GM20431 (cell line): ENCODE measurements around the gene CGNL1.

Source experiments
- in situ Hi-C: fragments of 300-500 bp; cut with MseI, MboI; formaldehyde crosslinking; loops from one replicate; pipeline ENCODE4 v1.15.0; 2020; ENCODE audit warnings: low sequenced_read_pairs; ENCODE audit not compliant: unreplicated experiment

CGNL1 gene

DNA sequence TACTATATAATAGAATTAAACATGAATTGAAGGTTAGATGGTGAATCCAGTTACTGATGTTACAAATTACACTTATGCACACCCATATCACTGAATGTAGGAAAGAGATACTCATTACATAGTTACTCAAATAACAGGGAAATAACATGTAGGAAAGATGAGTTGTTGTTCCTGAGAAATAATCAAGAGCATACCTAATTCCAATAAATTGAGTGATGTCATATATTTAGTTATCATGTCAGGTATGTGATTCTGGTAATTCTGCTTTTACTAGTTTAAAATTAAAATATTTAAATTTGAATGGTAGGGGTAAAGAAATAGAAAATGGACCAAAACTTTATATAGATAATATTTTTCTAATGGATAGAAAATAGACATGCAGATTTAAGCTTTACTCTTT lies 112.8 kb downstream of the CGNL1 start:
- in situ Hi-C loops = no loop called here

DNA sequence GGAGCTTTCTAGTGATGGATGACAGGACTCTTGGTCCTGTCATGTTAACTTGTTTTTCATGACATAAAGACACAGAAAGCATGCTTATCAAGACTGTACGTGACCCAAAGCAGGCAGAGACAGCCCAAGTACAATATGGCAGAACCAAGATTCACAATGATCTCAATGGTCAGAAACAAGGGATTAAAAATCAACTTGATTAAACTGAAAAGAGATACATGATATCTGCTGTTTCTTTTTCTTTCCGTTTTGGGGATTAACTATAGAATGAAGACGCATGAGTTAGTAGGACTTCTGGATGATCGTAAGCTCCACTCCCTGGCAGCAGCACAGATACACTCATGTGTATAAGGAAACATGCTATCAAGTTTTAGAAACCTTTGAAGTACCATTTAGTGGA lies 117.0 kb downstream of the CGNL1 start:
- in situ Hi-C loops = no loop called here

DNA sequence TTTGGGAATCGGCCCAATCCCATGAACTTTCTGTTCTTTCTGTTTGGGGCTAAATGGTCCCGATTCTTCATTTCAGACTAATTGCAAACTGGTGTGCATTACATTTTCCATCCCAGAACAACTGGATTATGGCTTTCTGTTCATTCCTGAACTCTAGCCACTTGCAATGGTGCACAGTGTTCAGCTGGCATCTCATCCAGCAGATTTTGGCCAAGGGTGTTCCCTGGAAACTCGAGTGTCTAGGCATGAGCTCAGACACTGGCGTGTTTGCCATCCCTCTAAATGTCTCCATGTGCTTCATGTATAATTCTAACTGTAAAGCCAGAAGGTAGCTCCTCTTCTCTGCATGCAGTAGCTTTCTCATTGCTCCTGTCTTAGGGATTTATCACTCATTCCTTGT lies 118.3 kb downstream of the CGNL1 start:
- in situ Hi-C loops = no loop called here

DNA sequence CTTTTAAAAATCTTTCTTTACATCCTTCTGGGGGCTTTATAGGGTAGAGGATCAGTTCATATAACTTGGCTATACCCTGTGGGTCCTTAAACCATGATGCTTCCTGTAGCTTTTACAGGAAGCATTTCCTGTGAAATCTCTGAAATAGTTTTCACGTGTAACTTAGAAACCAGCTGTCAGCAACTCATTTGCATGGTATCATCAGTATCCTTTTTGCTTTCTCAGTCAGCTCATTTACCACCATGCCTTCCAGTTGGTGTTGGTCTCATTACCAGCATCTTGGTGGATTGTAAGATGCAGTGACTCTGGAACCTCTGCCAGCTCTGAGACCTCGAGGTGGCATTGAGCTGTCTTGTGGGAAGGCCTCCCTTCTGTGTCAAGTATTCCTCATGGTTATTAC lies 118.7 kb downstream of the CGNL1 start:
- in situ Hi-C loops = no loop called here

GRCh38 chr15:57495554-57496165 lies 119.4 kb downstream of the CGNL1 start:
- in situ Hi-C loops = no loop called here

- in situ Hi-C loops = no loop called here
Observed at GRCh38 chr15:57496594-57496945, 120.3 kb downstream of the CGNL1 start.

DNA sequence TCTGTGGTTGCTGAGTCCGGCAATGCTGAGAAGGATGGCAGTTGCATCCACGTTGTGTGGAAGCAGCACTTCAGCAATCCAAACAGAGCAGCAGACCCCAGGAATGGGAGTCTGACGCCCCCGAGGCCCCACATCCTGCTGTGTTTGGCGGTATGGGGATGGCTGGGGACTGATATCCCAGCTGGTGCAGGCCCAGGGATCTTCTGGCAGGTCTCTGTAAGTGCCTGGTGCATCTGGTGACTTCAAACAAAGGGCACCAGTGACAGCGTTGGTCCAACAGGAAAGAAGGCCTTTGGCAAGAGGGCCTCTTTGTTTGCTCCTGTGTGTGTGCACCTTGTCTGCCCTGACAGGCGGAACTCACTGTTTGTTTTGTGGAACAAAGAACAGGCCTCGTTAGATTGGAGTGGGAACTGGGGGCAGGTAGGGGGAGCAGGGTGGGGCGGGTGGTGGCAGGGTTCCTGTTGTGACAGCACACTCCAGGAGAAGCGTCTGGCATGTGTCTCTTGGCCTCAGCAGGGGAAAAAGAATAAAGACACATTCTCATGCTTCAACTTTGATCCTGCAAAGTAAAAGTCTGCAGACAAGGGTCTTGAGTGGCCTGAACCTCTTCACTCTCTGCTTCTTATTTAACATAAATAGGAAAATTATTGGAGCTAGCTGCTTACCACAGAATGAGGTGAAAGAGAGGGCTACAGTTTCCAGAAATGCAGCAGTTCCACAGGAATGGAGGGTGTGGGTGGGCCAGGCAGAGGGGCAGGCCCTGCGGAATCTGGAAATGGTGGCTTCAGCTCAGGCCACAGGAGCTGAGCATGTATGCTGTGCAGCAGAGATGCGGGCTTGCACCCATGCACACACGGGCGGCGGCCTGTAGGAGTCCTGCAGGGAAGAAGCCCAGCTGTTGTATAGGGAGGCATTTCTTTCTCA lies 120.9 kb downstream of the CGNL1 start:
- in situ Hi-C loops = no loop called here

- in situ Hi-C loops = loop anchor here (25.0 kb wide), 1 partner anchor 112 kb away; no protein-coding TSS in a partner anchor
Observed at GRCh38 chr15:57500256-57500655, 124.0 kb downstream of the CGNL1 start.

GRCh38 chr15:57500979-57501576 lies 124.8 kb downstream of the CGNL1 start:
- in situ Hi-C loops = loop anchor here (25.0 kb wide), 1 partner anchor 111 kb away; no protein-coding TSS in a partner anchor

- in situ Hi-C loops = loop anchor here (25.0 kb wide), 1 partner anchor 110 kb away; no protein-coding TSS in a partner anchor
Observed at GRCh38 chr15:57502116-57502515, 125.8 kb downstream of the CGNL1 start.

GRCh38 chr15:57503051-57503702 lies 126.9 kb downstream of the CGNL1 start:
- in situ Hi-C loops = loop anchor here (25.0 kb wide), 1 partner anchor 109 kb away; no protein-coding TSS in a partner anchor

- in situ Hi-C loops = loop anchor here (25.0 kb wide), 1 partner anchor 108 kb away; no protein-coding TSS in a partner anchor
Observed at GRCh38 chr15:57503911-57504598, 127.8 kb downstream of the CGNL1 start.

DNA sequence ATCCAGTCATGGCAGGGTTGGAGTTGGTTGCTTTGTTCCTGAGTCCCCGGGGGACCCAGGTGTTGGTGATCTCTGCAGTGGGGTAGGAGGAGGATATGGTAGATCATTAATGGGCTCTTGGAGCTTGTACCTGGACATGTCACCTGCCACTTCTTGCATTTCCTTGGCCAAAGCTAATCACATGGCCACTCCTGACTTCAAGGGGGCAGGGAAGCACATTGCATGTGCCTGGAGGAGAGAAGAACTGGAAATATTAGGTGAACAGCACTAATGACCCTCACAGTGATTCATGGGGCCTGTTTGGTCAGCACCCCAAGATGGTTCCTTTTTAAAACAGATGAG lies 128.3 kb downstream of the CGNL1 start:
- in situ Hi-C loops = loop anchor here (25.0 kb wide), 1 partner anchor 108 kb away; no protein-coding TSS in a partner anchor

DNA sequence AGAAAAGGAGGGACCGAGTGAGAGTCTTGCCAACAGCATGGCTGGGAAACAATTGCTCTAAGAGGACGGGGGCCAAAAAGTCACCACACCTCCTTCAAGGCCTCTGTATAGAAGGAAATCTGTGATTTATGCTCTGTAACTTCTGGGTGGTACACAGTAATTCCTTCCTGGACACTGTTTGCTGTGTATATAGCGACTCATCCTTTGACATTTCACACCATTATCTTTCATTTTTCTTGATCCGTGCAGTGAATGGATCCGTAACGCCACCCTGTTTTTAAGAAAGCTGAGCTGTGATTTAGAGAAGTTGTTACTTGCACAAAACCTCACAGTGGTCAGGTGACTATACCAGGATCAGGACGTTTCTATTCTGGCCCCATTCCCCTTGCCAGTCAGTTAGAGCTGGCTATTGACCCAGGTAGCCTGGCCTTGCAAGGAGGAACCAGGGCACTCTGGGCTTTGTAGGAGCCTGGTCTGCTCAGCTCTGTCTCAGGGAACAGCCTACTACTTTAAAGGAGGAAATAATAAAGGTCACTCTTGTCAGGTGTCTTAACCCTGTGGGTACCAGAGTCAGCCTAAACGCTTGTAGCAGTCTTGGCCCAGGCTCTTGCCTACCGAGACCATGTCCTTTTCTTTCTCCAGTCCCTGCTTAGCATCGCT lies 128.9 kb downstream of the CGNL1 start:
- in situ Hi-C loops = loop anchor here (25.0 kb wide), 1 partner anchor 107 kb away; no protein-coding TSS in a partner anchor

DNA sequence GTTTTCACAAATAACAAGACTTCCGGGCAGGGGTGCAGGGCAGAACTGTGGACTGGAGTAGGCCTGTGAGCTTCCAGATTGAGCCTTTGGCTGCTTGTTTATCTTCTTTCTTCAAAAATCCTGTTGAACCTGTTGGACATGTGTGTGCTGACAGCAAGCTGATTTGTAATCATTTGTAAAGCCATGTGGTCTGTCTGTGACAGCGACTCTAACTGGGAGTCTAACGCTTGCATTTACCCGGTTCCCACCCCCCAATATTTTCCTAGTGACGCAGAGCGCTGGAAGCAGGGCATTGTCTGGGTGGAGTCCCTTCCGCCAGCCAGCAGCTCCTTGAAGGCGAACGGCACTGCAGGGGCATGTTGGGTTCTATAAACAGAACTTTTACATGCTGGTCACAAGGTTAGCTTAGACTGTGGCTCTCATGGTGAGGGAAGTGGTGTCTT lies 129.7 kb downstream of the CGNL1 start:
- in situ Hi-C loops = loop anchor here (25.0 kb wide), 1 partner anchor 106 kb away; no protein-coding TSS in a partner anchor

DNA sequence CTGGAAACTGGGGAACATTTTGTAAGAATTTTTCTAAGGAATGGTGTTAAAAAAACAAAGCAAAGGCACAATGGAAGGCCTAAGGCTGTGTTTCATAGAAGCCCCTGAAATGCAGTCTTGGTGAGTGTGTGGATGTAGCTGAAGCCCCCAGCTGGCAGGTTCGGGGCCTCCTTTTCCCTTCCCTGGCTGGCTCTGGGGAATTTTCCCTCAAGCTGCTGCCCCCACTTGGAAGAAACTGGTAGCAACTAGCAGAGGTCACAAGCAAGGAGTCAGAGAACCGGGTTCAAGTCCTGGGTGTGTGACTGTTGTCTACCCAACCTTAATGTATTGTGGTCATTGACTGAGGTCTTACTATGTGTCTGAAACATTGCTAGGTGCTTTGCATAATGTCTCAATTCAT lies 130.1 kb downstream of the CGNL1 start:
- in situ Hi-C loops = loop anchor here (25.0 kb wide), 1 partner anchor 106 kb away; no protein-coding TSS in a partner anchor

GRCh38 chr15:57507111-57507510 lies 130.8 kb downstream of the CGNL1 start:
- in situ Hi-C loops = loop anchor here (25.0 kb wide), 1 partner anchor 105 kb away; no protein-coding TSS in a partner anchor

GRCh38 chr15:57509126-57509525 lies 132.8 kb downstream of the CGNL1 start:
- in situ Hi-C loops = loop anchor here (25.0 kb wide), 1 partner anchor 103 kb away; no protein-coding TSS in a partner anchor

DNA sequence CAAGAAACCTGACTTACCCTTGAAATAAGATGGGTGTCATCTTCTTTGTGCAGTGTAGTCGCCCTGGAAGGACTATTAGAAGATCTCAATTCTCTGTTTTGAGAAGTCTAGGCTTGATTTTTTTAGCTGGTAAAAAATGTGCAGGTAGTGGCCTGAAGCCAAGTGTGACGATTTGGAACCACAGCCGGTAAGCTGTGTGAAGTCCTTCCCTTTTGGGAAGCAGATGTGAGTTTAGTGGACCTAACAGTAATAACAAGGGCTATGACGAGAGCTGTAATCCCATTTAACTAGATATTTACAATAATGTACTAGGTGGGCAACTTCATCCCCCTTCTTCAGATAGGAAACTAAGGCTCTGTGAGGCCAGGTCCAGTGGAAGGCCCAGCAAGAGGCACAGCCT lies 133.7 kb downstream of the CGNL1 start:
- in situ Hi-C loops = loop anchor here (25.0 kb wide), 1 partner anchor 102 kb away; no protein-coding TSS in a partner anchor
